Keratinocyte (primary cell): Measurements from ENCODE around the gene OR4A16. TPM values are rescaled to one million over a fixed set of nuclear protein-coding genes. Genes with fewer than 3 reads are reported as not detected.

ENCODE experiments used
- DNase-seq: peaks from one replicate; pipeline ENCODE4 v3.0.0-alpha.2; 2011; ENCODE audit warnings: low read depth, missing footprints, low spot score
- FAIRE-seq: peaks from 2 replicates; lab custom pipeline; 2011; peaks lifted over from hg19 to GRCh38; lab: Jason Lieb, UNC
- H2AFZ ChIP-seq: 2 replicates; pipeline ENCODE4 v1.6.0; 2012; ENCODE audit warnings: low read length, control low read depth, inconsistent platforms; ENCODE audit not compliant: control insufficient read depth
- H3K27ac ChIP-seq: 2 replicates; pipeline ENCODE4 v1.5.1; 2011; ENCODE audit warnings: low read length; ENCODE audit not compliant: control insufficient read depth, insufficient read depth
- H3K27me3 ChIP-seq: 3 replicates; pipeline ENCODE4 v1.6.0; 2011; ENCODE audit warnings: low read length; ENCODE audit not compliant: control insufficient read depth, insufficient read depth; ENCODE audit errors: extremely low read depth
- H3K36me3 ChIP-seq, 2 experiments: 2 replicates in 1 of 2; 3 replicates in 1 of 2; pipeline ENCODE4 v1.5.1; 2011; ENCODE audit warnings: low read length in 2 of 2, mild to moderate bottlenecking in 1 of 2; ENCODE audit not compliant: control insufficient read depth in 2 of 2, insufficient read depth in 2 of 2; ENCODE audit errors: extremely low read depth in 1 of 2
- H3K4me1 ChIP-seq: 3 replicates; pipeline ENCODE4 v1.5.1; 2011; ENCODE audit warnings: low read length; ENCODE audit not compliant: control insufficient read depth, insufficient read depth; ENCODE audit errors: extremely low read depth
- H3K4me2 ChIP-seq: 3 replicates; pipeline ENCODE4 v1.6.0; 2011; ENCODE audit warnings: low read depth, low read length; ENCODE audit not compliant: control insufficient read depth, insufficient read depth; ENCODE audit errors: extremely low read depth
- H3K4me3 ChIP-seq, 3 experiments: fragments of 200-600 bp in 1 of 3; sonication (generic) in 1 of 3; 2 replicates in 2 of 3; 3 replicates in 1 of 3; pipeline ENCODE4 v1.5.1; 2011 to 2016; ENCODE audit warnings: low read length in 3 of 3, mild to moderate bottlenecking in 3 of 3, control low read depth in 2 of 3, inconsistent platforms in 1 of 3, low read depth in 1 of 3, mixed read lengths in 1 of 3, mixed run types in 1 of 3, moderate library complexity in 1 of 3; ENCODE audit not compliant: control insufficient read depth in 2 of 3, insufficient read depth in 2 of 3; ENCODE audit errors: extremely low read depth in 1 of 3
- H3K79me2 ChIP-seq: 2 replicates; pipeline ENCODE4 v1.6.0; 2012; ENCODE audit warnings: low read length; ENCODE audit not compliant: control insufficient read depth, insufficient read depth
- H3K9ac ChIP-seq: 3 replicates; pipeline ENCODE4 v1.6.0; 2011; ENCODE audit warnings: low read length; ENCODE audit not compliant: control insufficient read depth, insufficient read depth; ENCODE audit errors: extremely low read depth
- H3K9me1 ChIP-seq: 3 replicates; pipeline ENCODE4 v1.6.0; 2011; ENCODE audit warnings: low read length; ENCODE audit not compliant: control insufficient read depth, insufficient read depth; ENCODE audit errors: extremely low read depth
- H3K9me3 ChIP-seq: 2 replicates; pipeline ENCODE4 v1.5.1; 2012; ENCODE audit warnings: low read depth, low read length; ENCODE audit not compliant: control insufficient read depth
- H4K20me1 ChIP-seq: 3 replicates; pipeline ENCODE4 v1.6.0; 2011; ENCODE audit warnings: low read length; ENCODE audit not compliant: control insufficient read depth, insufficient read depth; ENCODE audit errors: extremely low read depth
- CTCF ChIP-seq, 3 experiments: IDR thresholded peaks in 1 of 3; conservative IDR thresholded peaks in 1 of 3; optimal IDR thresholded peaks in 1 of 3; 2 replicates in 2 of 3; 3 replicates in 1 of 3; pipeline versions ENCODE3 to v1.5.1; 2011; ENCODE audit warnings: low read length in 3 of 3, mild to moderate bottlenecking in 3 of 3, moderate library complexity in 2 of 3, control low read depth in 1 of 3, inconsistent platforms in 1 of 3; ENCODE audit not compliant: insufficient read depth in 2 of 3; ENCODE audit errors: extremely low read depth in 1 of 3
- EZH2 ChIP-seq: IDR thresholded peaks from one replicate; pipeline ENCODE4 v1.6.1; 2012; ENCODE audit warnings: inconsistent platforms, mild to moderate bottlenecking, low read length, moderate library complexity
- dilution Hi-C: fragments of 300-500 bp; cut with MboI; formaldehyde crosslinking; loops from one replicate; pipeline ENCODE4 v1.7.0; 2020; ENCODE audit warnings: low sequenced_read_pairs; ENCODE audit not compliant: extremely low pct_ligation_motif_present
- polyA plus RNA-seq, 5 experiments: library from polyadenylated mRNA; depleted of rRNA in 3 of 5; stranded (reverse) in 3 of 5; stranded (forward) in 1 of 5; unstranded in 1 of 5; fragments of >200 nt; gene quantifications; 1 replicate in 1 of 5; 2 replicates in 3 of 5; 3 replicates in 1 of 5; pipeline versions ENCODE4 v1.2.1 to v1.2.3, GENCODE V29; 2011 to 2012; ENCODE audit warnings: missing spikeins in 2 of 5, low read depth in 1 of 5, low replicate concordance in 1 of 5

Gene OR4A16
- polyA plus RNA-seq, 1 donor (not counting 4 experiments of a cell fraction or from before 2014, with no cell fraction given) = not detected

GRCh38 chr11:55345306-55345705 lies 2.3 kb downstream of the OR4A16 start:
- Histone ChIP-seq H3K4me3 (no peak overlapping the region), H3K9me3 (no peaks in the 10 kb centered on the region), H3K36me3 (no peaks in the 10 kb centered on the region), H3K4me2 (no peak overlapping the region), H4K20me1 (no peaks in the 10 kb centered on the region), H3K27me3 (no peaks in the 10 kb centered on the region), H3K79me2 (no peaks in the 10 kb centered on the region), H2AFZ (no peak overlapping the region), H3K9ac (no peak overlapping the region), H3K27ac (no peak overlapping the region), H3K4me1 (no peaks in the 10 kb centered on the region), H3K9me1 (no peaks in the 10 kb centered on the region)
- FAIRE-seq (no peak), DNase-seq (no peak)
- TF ChIP-seq EZH2 (no peak), CTCF (optimal IDR thresholded peaks at IDR 0.05 in 1 of 3, IDR thresholded peaks at IDR 0.05 in 1 of 3, conservative IDR thresholded peaks at IDR 0.05 in 1 of 3; ENCODE audit: extremely low read depth in 1 of 3, insufficient read depth in 2 of 3, low read length in 3 of 3) (no peak)
- dilution Hi-C loops = no loop called here

GRCh38 chr11:55349032-55349431 lies 6.0 kb downstream of the OR4A16 start:
- Histone ChIP-seq H3K79me2 (no peaks in the 10 kb centered on the region), H3K9ac (no peak overlapping the region), H3K27ac (no peak overlapping the region), H3K27me3 (no peaks in the 10 kb centered on the region), H4K20me1 (no peaks in the 10 kb centered on the region), H3K9me3 (no peaks in the 10 kb centered on the region), H3K4me3 (no peak overlapping the region), H3K4me1 (no peaks in the 10 kb centered on the region), H2AFZ (no peak overlapping the region), H3K4me2 (no peak overlapping the region), H3K36me3 (no peaks in the 10 kb centered on the region), H3K9me1 (no peaks in the 10 kb centered on the region)
- dilution Hi-C loops = no loop called here
- FAIRE-seq (no peak), DNase-seq (no peak)
- TF ChIP-seq EZH2 (no peak), CTCF (optimal IDR thresholded peaks at IDR 0.05 in 1 of 3, IDR thresholded peaks at IDR 0.05 in 1 of 3, conservative IDR thresholded peaks at IDR 0.05 in 1 of 3; ENCODE audit: extremely low read depth in 1 of 3, insufficient read depth in 2 of 3, low read length in 3 of 3) (no peak)
